ENCODE data around the gene SUN3. TPM values are rescaled to one million over a fixed set of nuclear protein-coding genes. Genes with fewer than 3 reads are reported as not detected.

SUN3 gene
- total RNA-seq, 2 experiments from 2014 or later = 2.9 TPM; not detected in 1

GRCh38 chr7:47947355-47947749 lies 81.6 kb downstream of the SUN3 start:
- POLR2A ChIA-PET = no interaction called here
- CTCF ChIA-PET (ENCODE audit: unreplicated experiment) = no interaction called here
- Histone ChIP-seq H3K4me1 (ENCODE audit: insufficient read depth, low read length, poor library complexity, severe bottlenecking) (no peaks in the 10 kb centered on the region), H3K4me2 (ENCODE audit: low read length) (no peak overlapping the region), H3K9me2 (ENCODE audit: insufficient read depth, low read length) (no peaks in the 10 kb centered on the region), H3K9me3 (ENCODE audit: low read length) (no peaks in the 10 kb centered on the region), H3K4me3 (ENCODE audit: low read depth, low read length, poor library complexity, severe bottlenecking) (no peak overlapping the region), H4K20me1 (ENCODE audit: insufficient read depth, low read length) (no peaks in the 10 kb centered on the region), H2AFZ (ENCODE audit: low read length) (no peak overlapping the region), H3K27ac (ENCODE audit: low read depth, low read length, poor library complexity, severe bottlenecking) (no peak overlapping the region), H3K79me2 (ENCODE audit: insufficient read depth, low read depth, low read length) (no peaks in the 10 kb centered on the region), H3K36me3 (ENCODE audit: insufficient read depth, low read length) (no peaks in the 10 kb centered on the region)
- no TSS peak for BruUV-seq (replicated peaks)
- intact Hi-C loops (cut with micrococcal nuclease; ENCODE audit: unreplicated experiment) = no loop called here
- no peak for DNase-seq (ENCODE audit: low spot score)
- no peak for TF ChIP-seq EZH2phosphoT487 (IDR thresholded peaks at IDR 0.05; ENCODE audit: borderline replicate concordance, low read depth, low read length)
- TF ChIP-seq CTCF (conservative IDR thresholded peaks at IDR 0.05; ENCODE audit: low read length) = no peak

GRCh38 chr7:47946581-47947354 lies 82.1 kb downstream of the SUN3 start:
- no TSS peak for BruUV-seq (replicated peaks)
- H3K36me3 ChIP-seq (ENCODE audit: insufficient read depth, low read length) = no peaks in the 10 kb centered on the region
- no peaks in the 10 kb centered on the region for H4K20me1 ChIP-seq (ENCODE audit: insufficient read depth, low read length)
- H3K4me1 ChIP-seq (ENCODE audit: insufficient read depth, low read length, poor library complexity, severe bottlenecking) = no peaks in the 10 kb centered on the region
- ChIA-PET CTCF (ENCODE audit: unreplicated experiment) (no interaction called here), POLR2A (no interaction called here)
- TF ChIP-seq EZH2phosphoT487 (IDR thresholded peaks at IDR 0.05; ENCODE audit: borderline replicate concordance, low read depth, low read length) = no peak
- TF ChIP-seq CTCF (conservative IDR thresholded peaks at IDR 0.05; ENCODE audit: low read length) = no peak
- H3K4me2 ChIP-seq (ENCODE audit: low read length) = no peak overlapping the region
- DNase-seq (ENCODE audit: low spot score) = no peak
- intact Hi-C loops (cut with micrococcal nuclease; ENCODE audit: unreplicated experiment) = no loop called here
- no peak overlapping the region for H3K27ac ChIP-seq (ENCODE audit: low read depth, low read length, poor library complexity, severe bottlenecking)
- H3K79me2 ChIP-seq (ENCODE audit: insufficient read depth, low read depth, low read length) = no peaks in the 10 kb centered on the region
- no peaks in the 10 kb centered on the region for H3K9me3 ChIP-seq (ENCODE audit: low read length)
- H3K4me3 ChIP-seq (ENCODE audit: low read depth, low read length, poor library complexity, severe bottlenecking) = no peak overlapping the region
- no peak overlapping the region for H2AFZ ChIP-seq (ENCODE audit: low read length)
- no peaks in the 10 kb centered on the region for H3K9me2 ChIP-seq (ENCODE audit: insufficient read depth, low read length)

Measured in OCI-LY7 (cell line).